A549 (cell line): ENCODE results near the gene C12orf43. TPM values are rescaled to one million over a fixed set of nuclear protein-coding genes. Genes with fewer than 3 reads are reported as not detected.

Experiments used
- ATAC-seq, 2 experiments: fragments of 200-7000 bp in 1 of 2; fragments of >200 bp in 1 of 2; cut with Nextera tagmentation in 1 of 2; cut with Tn5 transposase in 1 of 2; 3 replicates each; pipeline versions ENCODE4 v1.8.0 to v1.9.1; 2018 to 2020; ENCODE audit warnings: mild to moderate bottlenecking in 1 of 2, moderate library complexity in 1 of 2
- CTCF ChIA-PET: fragments of 300-600 bp; sonication (Branson Sonifier 250); formaldehyde crosslinking; extraction: SDS; loops from one replicate; lab custom pipeline; 2021; ENCODE audit warnings: antibody characterized with exemption, inconsistent platforms; lab: Yijun Ruan, JAX
- POLR2A ChIA-PET: fragments of 350-600 bp; formaldehyde crosslinking; extraction: SDS; loops from one replicate; lab custom pipeline; 2021; ENCODE audit warnings: antibody characterized with exemption, inconsistent platforms; lab: Yijun Ruan, JAX
- DNase-seq, 2 experiments: peaks; one replicate each; pipeline versions ENCODE4 v3.0.0 to v3.0.0-alpha.2; 2011 to 2016; ENCODE audit warnings: low read depth in 1 of 2, low spot score in 1 of 2
- FAIRE-seq: peaks from 2 replicates; lab custom pipeline; 2011; peaks lifted over from hg19 to GRCh38; lab: Jason Lieb, UNC
- H3K27ac ChIP-seq, 2 experiments: fragments of >200 bp; sonication (Bioruptor Twin); formaldehyde crosslinking; 3 replicates each; pipeline ENCODE4 v1.5.1; 2016 to 2017
- H3K4me1 ChIP-seq: fragments of >200 bp; sonication (Bioruptor Twin); formaldehyde crosslinking; 3 replicates; pipeline ENCODE4 v1.6.1; 2016
- H3K4me2 ChIP-seq: fragments of >200 bp; sonication (Bioruptor Twin); formaldehyde crosslinking; 3 replicates; pipeline ENCODE4 v1.6.1; 2016
- H3K4me3 ChIP-seq: fragments of >200 bp; sonication (Bioruptor Twin); formaldehyde crosslinking; 3 replicates; pipeline ENCODE4 v1.5.1; 2016
- H3K9me3 ChIP-seq: fragments of >200 bp; sonication (Bioruptor Twin); formaldehyde crosslinking; 3 replicates; pipeline ENCODE4 v1.6.1; 2016
- CBX2 ChIP-seq: fragments of 200-600 bp; sonication (generic); IDR thresholded peaks from 2 replicates; pipeline ENCODE4 v1.6.1; 2016; ENCODE audit warnings: low read depth, mild to moderate bottlenecking, borderline replicate concordance
- CHD2 ChIP-seq: fragments of 150-350 bp; IDR thresholded peaks from 2 replicates; pipeline ENCODE4 v1.6.1; 2014; ENCODE audit warnings: low read length; ENCODE audit not compliant: partially characterized antibody
- CHD4 ChIP-seq: fragments of 200-600 bp; sonication (generic); IDR thresholded peaks from 2 replicates; pipeline ENCODE4 v1.6.1; 2016; ENCODE audit warnings: antibody characterized with exemption, mild to moderate bottlenecking, borderline replicate concordance
- EHF ChIP-seq: fragments of 250-450 bp; sonication (Bioruptor Pico); IDR thresholded peaks from 2 replicates; pipeline ENCODE4 v1.5.0; 2020; ENCODE audit warnings: mild to moderate bottlenecking
- EHMT2 ChIP-seq: fragments of 200-600 bp; sonication (generic); IDR thresholded peaks from 2 replicates; pipeline ENCODE4 v1.6.1; 2016; ENCODE audit warnings: antibody characterized with exemption, low read depth, mild to moderate bottlenecking, moderate library complexity
- EP300 ChIP-seq, 2 experiments: fragments of >200 bp; sonication (Bioruptor Twin); formaldehyde crosslinking; IDR thresholded peaks; 2 replicates in 1 of 2; 3 replicates in 1 of 2; pipeline ENCODE4 v1.6.1; 2016 to 2017
- ESRRA ChIP-seq: fragments of 150-350 bp; IDR thresholded peaks from 2 replicates; pipeline ENCODE4 v1.6.1; 2014; ENCODE audit warnings: mild to moderate bottlenecking, low read length, borderline replicate concordance
- FOSL2 ChIP-seq, 2 experiments: fragments of 450-650 bp in 1 of 2; fragments of >200 bp in 1 of 2; sonication (Bioruptor Twin) in 1 of 2; formaldehyde crosslinking; IDR thresholded peaks; 2 replicates each; pipeline versions ENCODE4 v1.5.0 to v1.6.1; 2016 to 2020; ENCODE audit warnings: mild to moderate bottlenecking in 1 of 2, moderate library complexity in 1 of 2
- FOXS1 ChIP-seq: fragments of 250-450 bp; sonication (Bioruptor Pico); IDR thresholded peaks from 2 replicates; pipeline ENCODE4 v1.5.0; 2020; ENCODE audit warnings: mild to moderate bottlenecking, moderate library complexity
- GATA3 ChIP-seq: IDR thresholded peaks from 2 replicates; pipeline ENCODE4 v1.6.1; 2012; ENCODE audit warnings: borderline replicate concordance
- HDAC2 ChIP-seq: fragments of 200-600 bp; sonication (generic); IDR thresholded peaks from 2 replicates; pipeline ENCODE4 v1.6.1; 2016
- HES2 ChIP-seq: fragments of >200 bp; sonication (Bioruptor Twin); formaldehyde crosslinking; IDR thresholded peaks from 2 replicates; pipeline ENCODE4 v1.6.1; 2016
- HEYL ChIP-seq: fragments of 250-450 bp; sonication (Bioruptor Pico); IDR thresholded peaks from 2 replicates; pipeline ENCODE4 v1.8.0; 2021; ENCODE audit warnings: mild to moderate bottlenecking, moderate library complexity
- HMGXB4 ChIP-seq: fragments of 250-450 bp; sonication (Bioruptor Pico); IDR thresholded peaks from 2 replicates; pipeline ENCODE4 v1.5.0; 2021; ENCODE audit warnings: mild to moderate bottlenecking, moderate library complexity, borderline replicate concordance
- HOXA7 ChIP-seq: fragments of 250-450 bp; sonication (Bioruptor Pico); IDR thresholded peaks from 2 replicates; pipeline ENCODE4 v1.5.0; 2020; ENCODE audit warnings: mild to moderate bottlenecking, moderate library complexity
- JUNB ChIP-seq: fragments of >200 bp; sonication (Bioruptor Twin); formaldehyde crosslinking; IDR thresholded peaks from 2 replicates; pipeline ENCODE4 v1.6.1; 2016
- KDM1A ChIP-seq: fragments of 200-600 bp; sonication (generic); IDR thresholded peaks from 2 replicates; pipeline ENCODE4 v1.6.1; 2016; ENCODE audit warnings: low read depth, mild to moderate bottlenecking
- MAFK ChIP-seq: fragments of 450-650 bp; IDR thresholded peaks from 2 replicates; pipeline ENCODE4 v1.6.1; 2014; ENCODE audit not compliant: partially characterized antibody
- MAZ ChIP-seq: fragments of 150-350 bp; IDR thresholded peaks from 2 replicates; pipeline ENCODE4 v1.6.1; 2014; ENCODE audit warnings: antibody characterized with exemption, low read depth, low read length, borderline replicate concordance
- MYC ChIP-seq: IDR thresholded peaks from 2 replicates; pipeline ENCODE4 v1.6.1; 2012; ENCODE audit warnings: mild to moderate bottlenecking, inconsistent platforms, low read length, improper control_type of control experiment, borderline replicate concordance
- NFE2L2 ChIP-seq: fragments of 150-350 bp; conservative IDR thresholded peaks from 2 replicates; pipeline ENCODE4 v1.6.1; 2014; ENCODE audit warnings: low read length
- NPAS2 ChIP-seq: fragments of 250-450 bp; sonication (Bioruptor Pico); IDR thresholded peaks from 2 replicates; pipeline ENCODE4 v1.8.0; 2022; ENCODE audit warnings: mild to moderate bottlenecking, moderate library complexity, borderline replicate concordance
- NR3C1 ChIP-seq: fragments of >200 bp; sonication (Bioruptor Twin); formaldehyde crosslinking; IDR thresholded peaks from 3 replicates; pipeline ENCODE4 v1.6.1; 2017
- PBX3 ChIP-seq: IDR thresholded peaks from 2 replicates; pipeline ENCODE4 v1.6.1; 2012
- PHF8 ChIP-seq: fragments of 200-600 bp; sonication (generic); IDR thresholded peaks from 2 replicates; pipeline ENCODE4 v1.6.1; 2016; ENCODE audit warnings: low read depth, mild to moderate bottlenecking, antibody characterized with exemption, moderate library complexity, borderline replicate concordance
- POLR2A ChIP-seq: IDR thresholded peaks from 2 replicates; pipeline ENCODE4 v1.6.1; 2012; ENCODE audit warnings: mild to moderate bottlenecking, low read length
- POLR2AphosphoS2 ChIP-seq: conservative IDR thresholded peaks from 2 replicates; pipeline ENCODE4 v1.6.1; 2012; ENCODE audit warnings: low read length, improper control_type of control experiment, inconsistent platforms
- RCOR1 ChIP-seq: fragments of 150-350 bp; IDR thresholded peaks from 2 replicates; pipeline ENCODE4 v1.6.1; 2014; ENCODE audit warnings: antibody characterized with exemption, low read length, low read depth
- RFX5 ChIP-seq: fragments of 450-650 bp; IDR thresholded peaks from 2 replicates; pipeline ENCODE4 v1.7.1; 2014; ENCODE audit warnings: antibody characterized with exemption, mild to moderate bottlenecking, moderate library complexity
- SMC3 ChIP-seq: fragments of >200 bp; sonication (Bioruptor Twin); formaldehyde crosslinking; IDR thresholded peaks from 3 replicates; pipeline ENCODE4 v1.6.1; 2018; ENCODE audit warnings: inconsistent platforms
- SREBF2 ChIP-seq: fragments of 450-650 bp; IDR thresholded peaks from 2 replicates; pipeline ENCODE4 v1.6.1; 2014; ENCODE audit warnings: mild to moderate bottlenecking, moderate library complexity
- TFCP2L1 ChIP-seq: fragments of 250-450 bp; sonication (Bioruptor Pico); IDR thresholded peaks from 2 replicates; pipeline ENCODE4 v1.5.0; 2021; ENCODE audit warnings: mild to moderate bottlenecking
- ZC3H11A ChIP-seq: fragments of 450-650 bp; IDR thresholded peaks from 2 replicates; pipeline ENCODE4 v1.6.1; 2014; ENCODE audit warnings: antibody characterized with exemption, mild to moderate bottlenecking
- ZFP36 ChIP-seq: fragments of 450-650 bp; IDR thresholded peaks from 2 replicates; pipeline ENCODE4 v1.6.1; 2014; ENCODE audit warnings: borderline replicate concordance; ENCODE audit not compliant: partially characterized antibody
- ZNF302 ChIP-seq: fragments of 250-450 bp; sonication (Bioruptor Pico); IDR thresholded peaks from 2 replicates; pipeline ENCODE4 v1.9.0; 2021; ENCODE audit warnings: inconsistent platforms, mild to moderate bottlenecking, moderate library complexity
- WGBS: methylation state at CpG from one replicate; pipeline ENCODE4 v1.1.6; 2017; ENCODE audit errors: missing lambda C conversion rate; 5-methylcytosine and 5-hydroxymethylcytosine counted together
- polyA plus RNA-seq, 4 experiments: library from polyadenylated mRNA; depleted of rRNA in 3 of 4; stranded (reverse); fragments of >200 nt; fragmentation: RNase III in 1 of 4; extraction: RNeasy Plus Mini Kit Qiagen cat#74134 plus additional on column Dnase treatment in 1 of 4; gene quantifications; 2 replicates in 3 of 4; 3 replicates in 1 of 4; pipeline ENCODE4 v1.2.3, GENCODE V29; 2011 to 2017
- TF ChIP-seq, protein P1 (sequence below): fragments of 450-650 bp; IDR thresholded peaks from 2 replicates; pipeline ENCODE4 v1.6.1; 2014; ENCODE audit warnings: antibody characterized with exemption

Gene C12orf43
- polyA plus RNA-seq, 2 of the 4 experiments (the other 2 are of a cell fraction) = 20.0 to 20.5 TPM

DNA sequence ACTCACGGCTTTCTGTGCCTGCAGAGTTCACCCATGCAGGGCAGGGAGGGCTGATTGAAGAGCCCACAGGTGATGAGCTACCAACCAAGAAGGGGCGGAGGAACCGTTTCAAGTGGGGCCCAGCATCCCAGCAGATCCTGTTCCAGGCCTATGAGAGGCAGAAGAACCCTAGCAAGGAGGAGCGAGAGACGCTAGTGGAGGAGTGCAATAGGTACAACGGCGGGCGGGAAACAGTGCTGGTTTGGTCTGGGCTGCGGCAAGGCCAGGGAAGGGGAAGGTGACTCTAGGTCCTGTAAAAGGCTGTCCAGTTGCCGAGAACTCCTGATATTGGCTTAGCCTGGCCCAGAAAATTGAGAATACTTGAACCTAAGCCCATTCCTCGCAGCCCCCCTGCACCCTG lies 22.8 kb downstream of the C12orf43 start:
- POLR2A ChIA-PET = no interaction called here
- 94% methylated on average over 11 of the region's 11 CpGs for WGBS
- TF ChIP-seq EP300 (IDR thresholded peaks at IDR 0.05) (no peak), NFE2L2 (no peak), HES2 (no peak), RFX5 (no peak), FOXS1 (CRISPR knock-in tag) (no peak), GATA3 (no peak), POLR2AphosphoS2 (no peak), FOSL2 (IDR thresholded peaks at IDR 0.05) (no peak), FOSL2 (CRISPR knock-in tag; IDR thresholded peaks at IDR 0.05) (no peak), TFCP2L1 (CRISPR knock-in tag) (no peak), MAFK (no peak), KDM1A (no peak), RCOR1 (no peak), JUNB (no peak), SREBF2 (no peak), EHF (CRISPR knock-in tag) (no peak), CBX2 (no peak), PBX3 (no peak), HEYL (CRISPR knock-in tag) (no peak)
- TF ChIP-seq, protein P1, sequence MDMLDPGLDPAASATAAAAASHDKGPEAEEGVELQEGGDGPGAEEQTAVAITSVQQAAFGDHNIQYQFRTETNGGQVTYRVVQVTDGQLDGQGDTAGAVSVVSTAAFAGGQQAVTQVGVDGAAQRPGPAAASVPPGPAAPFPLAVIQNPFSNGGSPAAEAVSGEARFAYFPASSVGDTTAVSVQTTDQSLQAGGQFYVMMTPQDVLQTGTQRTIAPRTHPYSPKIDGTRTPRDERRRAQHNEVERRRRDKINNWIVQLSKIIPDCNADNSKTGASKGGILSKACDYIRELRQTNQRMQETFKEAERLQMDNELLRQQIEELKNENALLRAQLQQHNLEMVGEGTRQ = no peak
- no peaks in the 10 kb centered on the region for H3K4me1 ChIP-seq
- CTCF ChIA-PET = interaction anchor here (1.2 to 6.1 kb wide), 4 partner anchors 12 to 347 kb away, joined by 3 to 27 read pairs (median 8); no protein-coding TSS in a partner anchor
- FAIRE-seq (no peak), DNase-seq (no peak), ATAC-seq (no peak)
- H3K27ac ChIP-seq = no peak overlapping the region
- H3K4me2 ChIP-seq = no peak overlapping the region
- no peaks in the 10 kb centered on the region for H3K9me3 ChIP-seq
- H3K4me3 ChIP-seq = no peak overlapping the region

DNA sequence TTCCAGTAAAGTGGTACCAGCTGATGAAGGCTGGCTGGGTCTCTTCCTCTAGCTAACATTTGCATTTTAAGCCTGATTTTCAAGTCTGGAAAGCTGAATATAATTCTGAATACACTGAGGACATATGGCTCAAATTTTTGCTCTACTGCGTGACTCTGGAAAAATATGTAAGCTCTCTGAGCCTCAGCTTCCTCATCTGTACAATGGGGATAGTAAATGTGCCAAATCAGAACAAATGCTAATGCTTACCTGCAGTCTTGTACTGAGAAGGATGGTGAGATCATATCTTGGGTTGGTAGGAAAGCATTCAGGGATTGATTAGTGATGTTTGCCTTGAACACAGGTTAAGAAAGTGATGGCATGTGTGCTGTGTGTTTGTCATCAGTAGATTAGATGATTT lies 23.3 kb downstream of the C12orf43 start:
- H3K27ac ChIP-seq = no peak overlapping the region
- POLR2A ChIA-PET = no interaction called here
- TF ChIP-seq HOXA7 (CRISPR knock-in tag) = no peak
- TF ChIP-seq CHD2 = no peak
- no peak for TF ChIP-seq ESRRA
- peak; percentile 34; the same call in 1 of the 2 replicates for TF ChIP-seq HDAC2
- DNase-seq (no peak), ATAC-seq (no peak), FAIRE-seq (no peak)
- H3K4me3 ChIP-seq = no peak overlapping the region
- H3K4me2 ChIP-seq = no peak overlapping the region
- H3K9me3 ChIP-seq = no peaks in the 10 kb centered on the region
- 100% methylated on average over 1 of the region's 1 CpG for WGBS
- H3K4me1 ChIP-seq = no peaks in the 10 kb centered on the region
- CTCF ChIA-PET = interaction anchor here (1.1 to 6.1 kb wide), 5 partner anchors 11 to 346 kb away, joined by 3 to 27 read pairs (median 4); no protein-coding TSS in a partner anchor

GRCh38 chr12:120991965-120992364 lies 24.3 kb downstream of the C12orf43 start:
- POLR2A ChIA-PET = interaction anchor here (0.6 kb wide), 1 partner anchor 9 kb away, joined by 3 read pairs; no protein-coding TSS in a partner anchor
- Histone ChIP-seq H3K4me1 (no peaks in the 10 kb centered on the region), H3K4me2 (no peak overlapping the region), H3K27ac (no peak overlapping the region), H3K4me3 (no peak overlapping the region), H3K9me3 (no peaks in the 10 kb centered on the region)
- no peak for TF ChIP-seq PHF8
- TF ChIP-seq ZFP36 = no peak
- no peak for TF ChIP-seq ZNF302 (CRISPR knock-in tag)
- TF ChIP-seq MAZ = no peak
- no peak for TF ChIP-seq NPAS2
- TF ChIP-seq SMC3 = no peak
- no peak for TF ChIP-seq CHD4
- TF ChIP-seq HMGXB4 = no peak
- TF ChIP-seq POLR2A = no peak
- TF ChIP-seq EHMT2 = no peak
- TF ChIP-seq NR3C1 = no peak
- no peak for TF ChIP-seq MYC
- no peak for TF ChIP-seq ZC3H11A
- ATAC-seq (no peak), DNase-seq (no peak), FAIRE-seq (no peak)
- CTCF ChIA-PET = interaction anchor here (0.6 to 6.1 kb wide), 5 partner anchors 10 to 408 kb away, joined by 3 to 27 read pairs (median 8); no protein-coding TSS in a partner anchor
